ENCODE data around the gene FAM124A.

GRCh38 chr13:51311957-51312520 is 89.8 kb downstream of the FAM124A start:
- TF ChIP-seq, protein P1, sequence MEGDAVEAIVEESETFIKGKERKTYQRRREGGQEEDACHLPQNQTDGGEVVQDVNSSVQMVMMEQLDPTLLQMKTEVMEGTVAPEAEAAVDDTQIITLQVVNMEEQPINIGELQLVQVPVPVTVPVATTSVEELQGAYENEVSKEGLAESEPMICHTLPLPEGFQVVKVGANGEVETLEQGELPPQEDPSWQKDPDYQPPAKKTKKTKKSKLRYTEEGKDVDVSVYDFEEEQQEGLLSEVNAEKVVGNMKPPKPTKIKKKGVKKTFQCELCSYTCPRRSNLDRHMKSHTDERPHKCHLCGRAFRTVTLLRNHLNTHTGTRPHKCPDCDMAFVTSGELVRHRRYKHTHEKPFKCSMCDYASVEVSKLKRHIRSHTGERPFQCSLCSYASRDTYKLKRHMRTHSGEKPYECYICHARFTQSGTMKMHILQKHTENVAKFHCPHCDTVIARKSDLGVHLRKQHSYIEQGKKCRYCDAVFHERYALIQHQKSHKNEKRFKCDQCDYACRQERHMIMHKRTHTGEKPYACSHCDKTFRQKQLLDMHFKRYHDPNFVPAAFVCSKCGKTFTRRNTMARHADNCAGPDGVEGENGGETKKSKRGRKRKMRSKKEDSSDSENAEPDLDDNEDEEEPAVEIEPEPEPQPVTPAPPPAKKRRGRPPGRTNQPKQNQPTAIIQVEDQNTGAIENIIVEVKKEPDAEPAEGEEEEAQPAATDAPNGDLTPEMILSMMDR (IDR thresholded peaks at IDR 0.05), result no peak
- TF ChIP-seq POLR2A (IDR thresholded peaks at IDR 0.05), result no peak
- no peak for TF ChIP-seq EP300 (IDR thresholded peaks at IDR 0.05; ENCODE audit: low read depth)
- TF ChIP-seq POLR2AphosphoS5 (IDR thresholded peaks at IDR 0.05), result no peak

Data from transverse colon (tissue), 4 donors.